A549 (cell line): ENCODE results near the gene ZP4. TPM values are rescaled to one million over a fixed set of nuclear protein-coding genes. Genes with fewer than 3 reads are reported as not detected.

ENCODE experiments used
- ATAC-seq, 2 experiments: fragments of 200-7000 bp in 1 of 2; fragments of >200 bp in 1 of 2; cut with Nextera tagmentation in 1 of 2; cut with Tn5 transposase in 1 of 2; 3 replicates each; pipeline versions ENCODE4 v1.8.0 to v1.9.1; 2018 to 2020; ENCODE audit warnings: mild to moderate bottlenecking in 1 of 2, moderate library complexity in 1 of 2
- CTCF ChIA-PET: fragments of 300-600 bp; sonication (Branson Sonifier 250); formaldehyde crosslinking; extraction: SDS; loops from one replicate; lab custom pipeline; 2021; ENCODE audit warnings: antibody characterized with exemption, inconsistent platforms; lab: Yijun Ruan, JAX
- POLR2A ChIA-PET: fragments of 350-600 bp; formaldehyde crosslinking; extraction: SDS; loops from one replicate; lab custom pipeline; 2021; ENCODE audit warnings: antibody characterized with exemption, inconsistent platforms; lab: Yijun Ruan, JAX
- DNase-seq, 2 experiments: peaks; one replicate each; pipeline versions ENCODE4 v3.0.0 to v3.0.0-alpha.2; 2011 to 2016; ENCODE audit warnings: low read depth in 1 of 2, low spot score in 1 of 2
- FAIRE-seq: peaks from 2 replicates; lab custom pipeline; 2011; peaks lifted over from hg19 to GRCh38; lab: Jason Lieb, UNC
- H3K27ac ChIP-seq, 2 experiments: fragments of >200 bp; sonication (Bioruptor Twin); formaldehyde crosslinking; 3 replicates each; pipeline ENCODE4 v1.5.1; 2016 to 2017
- H3K4me1 ChIP-seq: fragments of >200 bp; sonication (Bioruptor Twin); formaldehyde crosslinking; 3 replicates; pipeline ENCODE4 v1.6.1; 2016
- H3K4me2 ChIP-seq: fragments of >200 bp; sonication (Bioruptor Twin); formaldehyde crosslinking; 3 replicates; pipeline ENCODE4 v1.6.1; 2016
- H3K4me3 ChIP-seq: fragments of >200 bp; sonication (Bioruptor Twin); formaldehyde crosslinking; 3 replicates; pipeline ENCODE4 v1.5.1; 2016
- H3K9me3 ChIP-seq: fragments of >200 bp; sonication (Bioruptor Twin); formaldehyde crosslinking; 3 replicates; pipeline ENCODE4 v1.6.1; 2016
- ATOH8 ChIP-seq: fragments of 250-450 bp; sonication (Bioruptor Pico); IDR thresholded peaks from 2 replicates; pipeline ENCODE4 v1.5.0; 2020; ENCODE audit warnings: low read depth, mild to moderate bottlenecking, moderate library complexity
- BCL3 ChIP-seq: fragments of >200 bp; sonication (Bioruptor Twin); formaldehyde crosslinking; IDR thresholded peaks from 3 replicates; pipeline ENCODE4 v1.6.1; 2016
- BHLHE40 ChIP-seq: IDR thresholded peaks from 2 replicates; pipeline ENCODE4 v1.6.1; 2012; ENCODE audit warnings: low read depth, low read length, inconsistent platforms
- CBX8 ChIP-seq: fragments of 200-600 bp; sonication (generic); IDR thresholded peaks from 2 replicates; pipeline ENCODE4 v1.6.1; 2016
- CTCF ChIP-seq: fragments of >200 bp; sonication (Bioruptor Twin); formaldehyde crosslinking; IDR thresholded peaks from 3 replicates; pipeline ENCODE4 v1.5.1; 2016
- E2F6 ChIP-seq: IDR thresholded peaks from 2 replicates; pipeline ENCODE4 v1.6.1; 2012; ENCODE audit warnings: low read depth, borderline replicate concordance
- ESRRA ChIP-seq: fragments of 150-350 bp; IDR thresholded peaks from 2 replicates; pipeline ENCODE4 v1.6.1; 2014; ENCODE audit warnings: mild to moderate bottlenecking, low read length, borderline replicate concordance
- FOSB ChIP-seq: fragments of 250-450 bp; sonication (Bioruptor Pico); IDR thresholded peaks from 2 replicates; pipeline ENCODE4 v1.5.0; 2020; ENCODE audit warnings: mild to moderate bottlenecking, moderate library complexity
- FOXS1 ChIP-seq: fragments of 250-450 bp; sonication (Bioruptor Pico); IDR thresholded peaks from 2 replicates; pipeline ENCODE4 v1.5.0; 2020; ENCODE audit warnings: mild to moderate bottlenecking, moderate library complexity
- GATA3 ChIP-seq: IDR thresholded peaks from 2 replicates; pipeline ENCODE4 v1.6.1; 2012; ENCODE audit warnings: borderline replicate concordance
- HDAC2 ChIP-seq: fragments of 200-600 bp; sonication (generic); IDR thresholded peaks from 2 replicates; pipeline ENCODE4 v1.6.1; 2016
- HMGXB4 ChIP-seq: fragments of 250-450 bp; sonication (Bioruptor Pico); IDR thresholded peaks from 2 replicates; pipeline ENCODE4 v1.5.0; 2021; ENCODE audit warnings: mild to moderate bottlenecking, moderate library complexity, borderline replicate concordance
- HOXB13 ChIP-seq: fragments of 250-450 bp; sonication (Bioruptor Pico); IDR thresholded peaks from 2 replicates; pipeline ENCODE4 v1.5.0; 2020; ENCODE audit warnings: low read depth, mild to moderate bottlenecking, moderate library complexity
- KDM5A ChIP-seq: fragments of 200-600 bp; sonication (generic); IDR thresholded peaks from 2 replicates; pipeline ENCODE4 v1.6.1; 2016; ENCODE audit warnings: antibody characterized with exemption, mild to moderate bottlenecking
- MYC ChIP-seq: IDR thresholded peaks from 2 replicates; pipeline ENCODE4 v1.6.1; 2012; ENCODE audit warnings: mild to moderate bottlenecking, inconsistent platforms, low read length, improper control_type of control experiment, borderline replicate concordance
- NFE2L2 ChIP-seq: fragments of 150-350 bp; conservative IDR thresholded peaks from 2 replicates; pipeline ENCODE4 v1.6.1; 2014; ENCODE audit warnings: low read length
- NPAS2 ChIP-seq: fragments of 250-450 bp; sonication (Bioruptor Pico); IDR thresholded peaks from 2 replicates; pipeline ENCODE4 v1.8.0; 2022; ENCODE audit warnings: mild to moderate bottlenecking, moderate library complexity, borderline replicate concordance
- PBX3 ChIP-seq: IDR thresholded peaks from 2 replicates; pipeline ENCODE4 v1.6.1; 2012
- RAD21 ChIP-seq, 2 experiments: fragments of >200 bp in 1 of 2; sonication (Bioruptor Twin) in 1 of 2; formaldehyde crosslinking in 1 of 2; IDR thresholded peaks in 1 of 2; conservative IDR thresholded peaks in 1 of 2; 2 replicates in 1 of 2; 3 replicates in 1 of 2; pipeline ENCODE4 v1.6.1; 2012 to 2018; ENCODE audit warnings: inconsistent platforms in 1 of 2
- RCOR1 ChIP-seq: fragments of 150-350 bp; IDR thresholded peaks from 2 replicates; pipeline ENCODE4 v1.6.1; 2014; ENCODE audit warnings: antibody characterized with exemption, low read length, low read depth
- RNF2 ChIP-seq: fragments of 200-600 bp; sonication (generic); IDR thresholded peaks from 2 replicates; pipeline ENCODE4 v1.6.1; 2016; ENCODE audit warnings: low read depth, mild to moderate bottlenecking, antibody characterized with exemption, moderate library complexity, borderline replicate concordance
- SMC3 ChIP-seq: fragments of >200 bp; sonication (Bioruptor Twin); formaldehyde crosslinking; IDR thresholded peaks from 3 replicates; pipeline ENCODE4 v1.6.1; 2018; ENCODE audit warnings: inconsistent platforms
- SREBF2 ChIP-seq: fragments of 450-650 bp; IDR thresholded peaks from 2 replicates; pipeline ENCODE4 v1.6.1; 2014; ENCODE audit warnings: mild to moderate bottlenecking, moderate library complexity
- ZC3H11A ChIP-seq: fragments of 450-650 bp; IDR thresholded peaks from 2 replicates; pipeline ENCODE4 v1.6.1; 2014; ENCODE audit warnings: antibody characterized with exemption, mild to moderate bottlenecking
- ZNF302 ChIP-seq: fragments of 250-450 bp; sonication (Bioruptor Pico); IDR thresholded peaks from 2 replicates; pipeline ENCODE4 v1.9.0; 2021; ENCODE audit warnings: inconsistent platforms, mild to moderate bottlenecking, moderate library complexity
- ZSCAN20 ChIP-seq: fragments of 250-450 bp; sonication (Bioruptor Pico); IDR thresholded peaks from 2 replicates; pipeline ENCODE4 v1.8.0; 2022; ENCODE audit warnings: mild to moderate bottlenecking, moderate library complexity
- WGBS: methylation state at CpG from one replicate; pipeline ENCODE4 v1.1.6; 2017; ENCODE audit errors: missing lambda C conversion rate; 5-methylcytosine and 5-hydroxymethylcytosine counted together
- polyA plus RNA-seq, 4 experiments: library from polyadenylated mRNA; depleted of rRNA in 3 of 4; stranded (reverse); fragments of >200 nt; fragmentation: RNase III in 1 of 4; extraction: RNeasy Plus Mini Kit Qiagen cat#74134 plus additional on column Dnase treatment in 1 of 4; gene quantifications; 2 replicates in 3 of 4; 3 replicates in 1 of 4; pipeline ENCODE4 v1.2.3, GENCODE V29; 2011 to 2017

Gene ZP4
- polyA plus RNA-seq, 2 of the 4 experiments (the other 2 are of a cell fraction), result not detected

- Histone ChIP-seq H3K4me1 (no peaks in the 10 kb centered on the region), H3K4me2 (no peak overlapping the region), H3K9me3 (no peaks in the 10 kb centered on the region)
- 14% methylated on average over 2 of the region's 2 CpGs for WGBS
- TF ChIP-seq RCOR1 (no peak), CBX8 (no peak), CTCF (no peak), E2F6 (no peak), SMC3 (no peak), GATA3 (no peak), SREBF2 (no peak), BCL3 (no peak), HDAC2 (no peak), HOXB13 (CRISPR knock-in tag) (no peak), ESRRA (no peak), NFE2L2 (no peak), RNF2 (no peak), FOSB (no peak), NPAS2 (CRISPR knock-in tag) (no peak), ZC3H11A (no peak), HMGXB4 (CRISPR knock-in tag) (no peak), ZNF302 (CRISPR knock-in tag) (no peak), FOXS1 (CRISPR knock-in tag) (no peak), RAD21 (conservative IDR thresholded peaks at IDR 0.05 in 1 of 2, IDR thresholded peaks at IDR 0.05 in 1 of 2) (no peak)
- TF ChIP-seq, all 56 proteins: peak for 0
- Histone ChIP-seq H3K27ac (no peak overlapping the region), H3K4me3 (no peak overlapping the region)
- POLR2A ChIA-PET, result no interaction called here
- FAIRE-seq, result no peak
- ATAC-seq, result no peak
- DNase-seq, result no peak
- CTCF ChIA-PET, result no interaction called here
These were observed 20.1 kb upstream of the ZP4 start for GRCh38 chr1:237910834-237911233.

GRCh38 chr1:237903961-237904360, 13.2 kb upstream of the ZP4 start:
- FAIRE-seq, result no peak

More at GRCh38 chr1:237903961-237904360, 13.2 kb upstream of the ZP4 start:
- H3K4me3 ChIP-seq, result no peak overlapping the region
- WGBS, result 22% methylated on average over 2 of the region's 2 CpGs
- H3K4me2 ChIP-seq, result no peak overlapping the region
- no peak for DNase-seq
- H3K27ac ChIP-seq, result no peak overlapping the region
- no peak for ATAC-seq
- H3K4me1 ChIP-seq, result no peaks in the 10 kb centered on the region
- TF ChIP-seq BHLHE40 (no peak), ZNF302 (CRISPR knock-in tag) (no peak), E2F6 (no peak), ATOH8 (CRISPR knock-in tag) (no peak), GATA3 (no peak), KDM5A (no peak), ZSCAN20 (CRISPR knock-in tag) (no peak), PBX3 (no peak), MYC (no peak)
- ChIA-PET CTCF (interaction anchor here (0.6 to 1.2 kb wide), 2 partner anchors 40 to 103 kb away, joined by 3 read pairs; no protein-coding TSS in a partner anchor), POLR2A (no interaction called here)
- H3K9me3 ChIP-seq, result no peaks in the 10 kb centered on the region
